IPS-NIHi7 (cell line): ENCODE data around the gene ATG5.
"Not testable (repeated sequence)": the region's sequence is repeated elsewhere in the genome, so short reads cannot be mapped to it uniquely, and the experiment has no call there.

Experiments
- DNase-seq: peaks from one replicate; pipeline ENCODE4 v3.0.0; 2012; ENCODE audit warnings: mixed read lengths; ENCODE audit errors: extremely low spot score

Gene ATG5

DNA sequence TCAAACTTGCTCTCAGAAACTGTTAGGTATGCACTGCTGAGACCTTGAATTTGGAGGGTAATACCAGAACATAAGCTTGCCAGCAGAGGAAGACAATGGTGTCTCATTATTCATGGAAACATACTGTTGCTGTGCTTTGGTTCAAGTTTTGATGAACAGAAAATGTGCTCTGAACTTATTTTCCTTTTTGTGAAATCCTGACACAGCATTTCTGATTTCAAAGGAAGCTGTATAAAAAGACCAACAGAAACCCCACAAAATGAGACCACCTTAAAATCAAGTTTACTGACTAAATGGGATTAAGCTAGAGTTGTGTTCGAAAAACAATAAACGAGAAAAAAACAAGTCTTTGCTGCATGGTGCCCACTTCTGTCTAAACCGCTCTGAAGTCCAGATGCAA lies 169.1 kb downstream of the ATG5 start:
- DNase-seq = no peak

DNA sequence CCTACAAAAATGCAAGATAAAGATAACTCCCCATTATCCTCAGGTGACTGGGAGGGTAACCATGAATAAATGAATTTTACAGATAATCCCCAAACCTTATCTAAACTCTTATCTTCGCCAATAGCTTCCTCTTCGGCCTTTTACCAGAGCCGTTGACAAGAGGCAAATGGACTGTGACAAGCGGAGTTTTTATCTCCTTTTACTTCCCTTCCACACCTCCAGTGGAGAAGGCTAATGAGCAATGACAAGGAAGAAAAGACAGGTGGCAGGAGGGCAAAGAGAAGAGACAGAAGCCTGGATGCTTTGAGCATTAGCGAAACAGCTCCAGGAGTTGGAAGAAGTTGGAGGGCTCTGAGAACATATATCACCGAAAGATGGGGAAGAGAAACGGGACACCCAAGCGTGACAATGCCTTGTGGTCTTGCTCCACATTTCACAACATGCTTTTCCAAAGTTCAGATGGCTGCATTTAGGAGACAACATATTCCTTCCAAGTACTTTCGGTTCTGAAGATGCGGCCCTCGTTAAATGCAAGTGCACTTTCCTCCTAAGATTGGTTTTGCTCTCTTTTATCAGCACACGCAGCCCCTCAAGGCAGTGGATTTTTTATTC lies 170.2 kb downstream of the ATG5 start:
- peak; percentile 34 for DNase-seq

DNA sequence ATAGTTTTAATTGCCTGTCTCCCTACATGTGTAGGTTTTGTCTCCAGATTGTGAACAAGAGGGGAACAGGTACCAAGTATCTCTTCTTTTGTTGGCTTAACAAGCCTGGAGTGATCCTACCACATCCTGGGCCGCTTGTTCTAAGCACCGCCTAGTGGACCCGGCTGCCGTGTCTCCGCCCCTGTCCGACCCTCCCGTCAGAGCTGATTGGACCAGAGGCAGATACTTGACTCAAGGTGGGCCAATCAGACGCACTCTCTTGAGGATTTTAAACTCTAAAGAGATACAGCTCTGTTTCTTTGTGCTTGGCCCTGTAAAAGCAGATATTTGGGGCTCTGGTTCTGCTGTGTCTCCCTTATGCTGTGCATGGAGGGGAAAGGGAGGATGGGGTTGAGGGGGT lies 171.2 kb downstream of the ATG5 start:
- DNase-seq = peak; percentile 47

DNA sequence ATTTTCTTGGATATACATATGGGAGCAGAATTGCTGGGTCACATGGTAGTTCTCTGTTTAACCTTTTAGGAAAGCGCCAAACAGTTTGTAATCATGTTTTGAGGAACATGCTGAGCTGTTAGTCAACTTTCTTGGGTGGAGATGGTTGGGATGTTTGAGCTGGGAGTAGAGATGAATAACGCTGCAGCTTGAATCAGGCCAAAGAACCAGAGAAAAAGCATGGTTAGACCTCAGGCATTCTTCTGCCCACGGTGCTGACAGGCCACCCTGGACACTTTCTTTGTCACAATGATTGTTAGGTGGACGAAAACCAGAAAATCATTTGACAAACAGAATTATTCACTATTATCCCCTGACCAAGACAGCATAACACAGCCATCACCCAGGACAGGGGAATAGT lies 172.6 kb downstream of the ATG5 start:
- DNase-seq = no peak

DNA sequence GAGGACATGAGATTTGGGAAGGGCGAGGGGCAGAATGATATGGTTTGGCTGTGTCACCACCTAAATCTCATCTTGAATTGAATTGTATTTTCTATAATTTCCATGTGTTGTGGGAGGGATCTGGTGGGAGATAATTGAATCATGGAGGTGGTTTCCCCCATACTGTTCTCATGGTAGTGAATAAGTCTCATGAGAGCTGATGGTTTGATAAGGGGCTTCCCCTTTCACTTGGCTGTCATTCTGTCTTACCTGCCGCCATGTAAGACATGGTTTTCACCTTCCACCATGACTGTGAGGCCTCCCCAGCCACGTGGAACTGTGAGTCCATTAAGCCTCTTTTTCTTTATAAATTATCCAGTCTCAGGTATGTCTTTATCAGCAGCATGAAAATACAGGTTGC lies 173.1 kb downstream of the ATG5 start:
- not testable (repeated sequence) for DNase-seq

DNA sequence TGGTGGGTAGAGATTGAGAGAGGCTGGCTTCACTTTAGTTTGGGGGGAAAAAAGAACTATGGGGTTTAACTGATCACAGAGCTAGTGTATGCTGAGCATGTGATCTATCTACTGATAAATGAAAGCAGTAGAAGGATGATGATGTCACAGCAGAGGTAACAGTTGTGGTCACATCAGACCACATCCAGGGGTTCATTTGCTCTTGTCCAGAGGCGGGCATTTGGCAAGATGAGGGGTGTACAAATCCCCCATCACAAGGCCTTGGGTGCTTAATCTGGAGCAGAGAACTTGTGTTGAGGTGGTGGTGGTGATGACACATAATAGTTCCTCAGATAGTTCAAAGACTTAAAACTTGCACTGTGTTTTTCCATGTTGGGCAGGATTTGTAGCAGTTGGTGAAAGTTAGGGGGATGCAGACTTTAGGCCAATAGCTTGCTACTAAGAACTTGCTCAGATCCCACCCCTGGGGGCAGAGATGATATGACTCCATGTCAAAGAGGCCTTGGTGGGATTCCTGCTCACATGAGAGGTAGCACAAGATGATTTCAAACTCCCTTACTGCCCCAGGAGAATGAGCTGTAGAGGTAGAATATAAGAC lies 176.0 kb downstream of the ATG5 start:
- DNase-seq = no peak

DNA sequence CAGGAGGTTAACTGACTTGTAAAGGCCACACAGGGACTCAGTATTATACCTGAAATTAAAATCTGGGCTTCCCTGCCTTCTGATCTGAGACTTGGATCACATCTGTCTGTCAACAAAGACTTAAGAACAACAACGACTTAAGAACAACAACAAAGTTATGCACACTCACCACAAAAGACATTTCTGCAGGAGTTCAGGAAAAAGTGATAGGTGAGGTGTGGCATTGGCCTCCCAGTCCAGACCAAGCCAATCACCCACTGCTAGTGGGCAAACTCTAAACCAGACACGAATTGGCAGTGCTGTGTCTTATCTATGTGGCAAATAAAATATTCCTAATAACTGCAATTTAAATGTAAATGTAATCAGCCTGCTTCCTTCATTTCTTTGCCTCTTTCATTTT lies 178.1 kb downstream of the ATG5 start:
- DNase-seq = no peak

DNA sequence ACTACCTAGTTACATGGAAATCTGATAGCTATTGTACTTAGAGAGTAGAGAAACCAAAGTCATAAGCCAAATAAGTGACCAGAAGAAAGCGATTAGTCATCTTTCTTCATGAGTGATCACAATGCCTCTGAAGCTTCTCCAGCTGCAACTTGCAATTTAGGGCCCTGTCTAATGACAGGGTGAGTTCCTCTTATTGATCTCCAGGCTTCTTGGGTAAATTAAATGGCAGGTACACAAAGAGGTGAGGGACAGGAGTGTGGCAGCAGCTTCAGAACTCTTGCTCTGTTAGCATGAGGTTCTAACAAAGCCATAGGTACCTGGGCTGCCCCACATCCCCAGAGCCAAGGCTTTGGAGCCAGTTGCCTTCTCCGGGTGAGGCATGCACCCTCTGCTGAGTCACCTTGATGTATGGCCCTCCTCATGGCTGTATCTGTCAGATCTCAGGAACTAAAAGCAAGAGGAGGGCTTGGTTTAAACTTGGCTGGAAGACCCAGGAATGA lies 178.7 kb downstream of the ATG5 start:
- DNase-seq = no peak

DNA sequence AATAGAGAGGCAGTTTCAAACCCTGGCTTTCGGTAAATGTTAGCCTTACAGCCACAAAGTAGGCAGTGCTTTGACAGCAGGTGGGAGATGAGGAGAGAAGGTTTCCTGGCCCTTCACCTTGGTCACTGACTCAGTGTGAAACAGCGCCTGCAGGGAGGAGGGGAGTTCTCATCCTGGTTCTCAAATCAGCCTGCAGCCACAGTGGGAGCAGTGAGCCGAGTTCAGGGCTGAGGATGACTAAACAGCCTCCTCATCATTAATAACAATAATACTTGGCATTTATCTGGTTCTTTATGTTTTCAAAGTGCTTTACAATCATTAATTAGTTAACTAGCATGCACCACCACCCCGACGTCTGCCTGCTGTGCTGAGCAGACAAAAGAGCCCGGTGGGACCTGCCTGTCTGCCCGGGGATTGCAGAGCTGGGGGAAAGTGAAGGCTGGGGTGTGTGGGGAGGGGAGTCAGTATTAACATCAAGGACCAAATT lies 179.8 kb downstream of the ATG5 start:
- DNase-seq = peak; percentile 58

DNA sequence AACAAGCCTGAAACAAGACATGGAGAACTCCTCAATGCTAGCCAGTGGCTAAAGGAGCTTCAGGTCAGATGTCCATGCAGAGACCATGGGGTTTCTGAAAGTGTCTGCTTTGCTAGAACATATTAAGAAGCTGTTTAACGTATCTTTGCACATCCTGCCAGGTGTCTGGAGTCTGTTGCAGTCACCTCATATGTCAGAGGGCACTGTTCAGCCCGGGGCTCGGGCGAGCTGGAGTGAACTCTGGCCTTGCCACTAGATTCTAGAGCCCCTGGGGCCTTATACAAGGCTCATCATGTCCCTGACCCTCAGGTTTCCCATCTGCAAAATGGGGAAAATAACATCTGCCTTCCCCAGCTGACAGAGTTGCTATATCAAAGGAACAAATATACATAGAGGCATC lies 180.4 kb downstream of the ATG5 start:
- no peak for DNase-seq

DNA sequence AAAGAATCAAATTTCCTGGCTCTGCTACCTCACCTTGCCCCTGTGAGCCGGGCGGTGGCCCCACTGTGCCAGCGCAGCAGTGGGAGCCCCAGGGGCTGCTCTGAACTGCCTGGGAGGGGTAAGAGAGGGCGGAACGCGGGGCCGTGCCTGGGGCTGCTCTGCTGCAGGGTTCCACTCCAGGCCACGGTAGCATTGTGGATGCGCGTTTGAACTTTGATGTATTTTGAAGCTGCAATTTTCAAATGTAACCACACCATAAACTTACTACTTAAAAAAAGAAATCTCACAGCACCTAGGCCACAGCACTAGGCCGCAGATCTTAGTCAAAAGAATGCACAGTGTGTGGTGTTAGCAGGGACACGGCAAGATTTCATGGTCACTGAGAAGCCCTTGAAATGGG lies 181.9 kb downstream of the ATG5 start:
- no peak for DNase-seq

DNA sequence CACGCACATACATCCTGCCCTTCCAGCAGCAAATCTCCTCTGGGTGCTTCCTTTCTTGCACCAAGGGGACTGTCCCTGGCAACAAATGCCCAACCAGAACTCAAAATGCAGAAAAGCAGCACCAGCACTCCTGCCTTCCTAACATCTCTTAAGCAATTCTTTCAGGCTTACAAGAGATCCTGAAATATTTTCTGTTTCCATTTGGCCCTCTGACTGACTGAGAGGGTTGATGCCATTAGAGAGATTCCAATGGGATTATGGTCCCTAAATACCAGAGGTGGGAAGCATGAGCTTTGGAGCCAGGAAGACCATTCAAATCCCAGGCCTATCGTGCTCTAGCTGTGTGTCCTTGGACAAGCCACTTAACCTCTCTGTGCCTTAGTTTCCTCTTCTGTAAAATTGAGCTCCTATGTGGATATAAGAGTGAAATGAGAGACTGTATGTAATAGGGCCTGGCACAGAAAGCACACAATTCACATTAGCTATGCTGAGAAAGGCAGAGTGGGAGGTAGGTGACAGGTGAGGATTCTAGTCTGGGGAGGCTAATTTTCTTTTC lies 182.6 kb downstream of the ATG5 start:
- no peak for DNase-seq

DNA sequence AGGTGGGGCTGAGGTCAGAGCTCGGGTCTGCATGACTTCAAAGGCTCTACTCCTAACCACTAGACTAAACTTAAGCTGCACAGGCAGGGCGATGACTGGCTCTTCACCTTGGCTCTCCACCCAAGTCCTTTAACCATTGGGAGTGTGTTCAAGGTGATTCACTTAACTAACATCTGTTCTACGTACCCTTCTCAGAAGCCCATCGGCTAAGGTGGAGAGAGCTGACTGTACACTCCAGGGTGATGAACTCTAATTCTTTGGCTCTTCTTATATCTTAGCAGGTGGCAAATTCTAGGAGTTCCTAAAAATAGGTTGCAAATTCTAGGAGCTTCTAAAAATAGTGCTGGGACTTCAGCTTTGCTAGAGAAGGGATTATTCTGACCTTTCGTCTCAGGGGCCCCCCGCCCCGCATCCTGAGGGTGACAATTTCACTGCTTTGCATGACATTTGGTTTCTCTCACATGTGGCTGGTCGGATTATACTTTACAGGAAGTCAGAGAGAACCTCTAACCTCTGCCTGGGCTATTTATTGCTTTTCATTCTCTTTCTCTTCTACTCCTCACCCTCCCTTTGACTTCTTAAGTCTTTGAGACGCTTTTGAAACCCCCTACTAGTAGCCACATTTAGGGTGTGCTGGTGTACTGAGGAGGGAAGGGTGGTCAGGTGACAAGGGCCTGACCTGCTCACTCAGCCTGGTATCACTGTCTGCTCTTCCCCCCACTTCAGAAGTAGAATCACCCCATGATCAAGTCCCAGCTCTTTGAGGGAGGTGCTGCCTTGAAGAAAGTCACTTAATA lies 183.9 kb downstream of the ATG5 start:
- DNase-seq = no peak

DNA sequence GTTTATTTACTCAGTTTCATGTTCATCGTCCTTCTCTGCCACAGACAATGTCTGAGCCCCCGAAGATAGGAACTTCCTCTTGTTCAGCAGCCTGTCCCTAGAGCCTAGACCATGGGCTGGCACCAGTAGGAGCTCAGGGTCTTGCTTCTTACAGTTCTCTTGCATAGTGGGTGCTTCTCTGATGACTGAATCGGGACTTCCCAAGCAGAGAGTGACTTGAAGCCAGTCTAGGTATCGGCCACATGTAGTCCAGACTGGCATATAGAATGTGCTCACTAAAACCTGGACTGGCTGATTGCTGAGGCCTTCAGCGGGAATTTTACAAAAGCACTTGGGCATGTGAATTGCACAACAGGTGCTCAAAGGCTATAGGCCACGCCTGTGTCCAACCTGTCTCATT lies 187.4 kb downstream of the ATG5 start:
- DNase-seq = no peak

DNA sequence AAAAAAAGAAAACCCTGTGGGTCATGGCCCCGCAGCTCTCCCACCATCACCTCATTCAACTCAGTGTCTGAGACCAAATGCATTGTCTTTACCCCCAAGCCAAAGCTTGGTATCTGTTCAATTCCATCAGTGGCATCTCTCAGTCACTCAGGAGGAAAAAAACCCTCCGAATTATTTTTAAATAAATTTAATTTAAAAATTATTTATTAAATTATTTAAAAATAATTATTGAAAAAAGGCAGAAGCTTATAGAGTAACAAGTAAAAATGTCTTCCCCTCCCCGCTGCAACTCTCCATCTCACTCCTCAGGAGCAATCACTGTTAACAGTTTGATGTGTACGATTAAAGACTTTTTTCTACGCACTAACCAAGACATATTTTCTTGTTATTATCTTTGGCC lies 188.7 kb downstream of the ATG5 start:
- no peak for DNase-seq

DNA sequence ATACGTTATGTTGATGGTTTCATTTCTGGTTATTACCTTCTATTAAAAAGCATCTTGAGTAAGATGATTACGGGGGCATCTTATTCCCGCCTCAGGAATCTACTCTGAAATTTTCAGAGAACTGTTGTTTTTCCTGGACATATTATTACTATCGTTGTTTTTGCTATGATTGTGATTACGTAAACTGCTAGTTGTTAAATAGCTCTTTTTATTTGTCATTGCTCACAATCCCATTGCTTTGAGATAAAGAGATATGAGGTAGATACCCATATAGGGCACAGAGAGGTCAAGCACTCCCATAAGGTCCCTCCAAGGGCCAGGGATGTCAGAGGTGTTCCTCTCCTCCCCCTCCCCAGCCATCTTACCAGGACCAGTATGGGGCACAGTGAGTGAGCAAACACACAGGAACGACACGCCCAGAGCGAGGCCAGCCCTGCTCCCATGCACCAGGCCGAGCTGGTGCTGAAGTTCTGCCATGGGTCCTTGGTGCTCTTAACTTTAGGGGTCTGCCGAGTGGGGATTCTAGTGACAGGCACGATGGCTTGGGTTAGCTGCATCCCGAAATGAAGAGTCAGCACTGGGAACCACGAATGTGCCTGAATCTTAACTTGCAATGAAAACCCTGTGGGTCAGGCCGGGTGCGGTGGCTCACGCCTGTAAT lies 189.5 kb downstream of the ATG5 start:
- no peak for DNase-seq

DNA sequence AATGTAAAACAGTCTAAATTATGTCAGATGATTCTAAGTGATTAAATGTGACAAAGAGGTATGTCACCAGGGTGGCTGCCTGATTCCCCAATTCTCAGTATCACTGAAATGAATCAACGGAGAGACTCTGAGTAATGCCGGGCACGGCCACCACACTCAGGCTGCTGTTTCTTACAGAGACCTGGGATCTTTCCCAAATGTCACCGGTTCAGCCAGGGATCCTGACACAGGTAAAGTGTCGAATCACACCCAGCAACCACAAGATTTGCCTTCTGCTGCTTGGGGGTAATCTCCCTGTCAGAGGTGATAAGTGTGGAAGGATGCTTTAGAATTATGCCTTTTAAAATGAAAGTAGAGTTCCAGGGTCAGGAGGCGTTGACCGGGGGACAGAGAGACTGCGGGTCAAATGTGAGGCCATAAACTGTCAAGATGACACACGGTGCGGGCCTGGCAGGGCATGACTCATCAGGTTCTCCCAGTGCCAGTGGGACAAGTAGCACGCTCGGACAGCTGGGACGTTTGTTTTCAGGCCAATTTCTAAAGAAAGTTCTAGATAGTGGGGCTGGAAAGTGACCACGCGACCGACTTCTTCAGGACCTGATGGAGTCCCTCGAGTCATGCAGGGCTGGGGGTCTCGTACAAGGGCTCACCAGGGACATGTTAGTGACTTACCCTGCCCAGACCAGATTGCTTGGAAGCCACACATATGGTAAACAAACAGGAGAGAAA lies 190.5 kb downstream of the ATG5 start:
- DNase-seq = no peak
